Mesendoderm (in vitro differentiated cells): ENCODE measurements around the gene ARL13A.

Experiments
- DNase-seq: peaks from one replicate; pipeline ENCODE4 v3.0.0; 2013
- H2AK5ac ChIP-seq: 2 replicates; pipeline ENCODE4 v1.6.1; 2013; ENCODE audit warnings: low read length, inconsistent platforms
- H2BK120ac ChIP-seq: 2 replicates; pipeline ENCODE4 v1.6.1; 2013; ENCODE audit warnings: low read depth, mild to moderate bottlenecking, low read length, moderate library complexity, mixed read lengths
- H2BK15ac ChIP-seq: replicated peaks from 2 replicates; pipeline ENCODE4 v1.6.1; 2013; ENCODE audit warnings: low read depth, mild to moderate bottlenecking, moderate library complexity
- H2BK5ac ChIP-seq: 2 replicates; pipeline ENCODE4 v1.6.1; 2013; ENCODE audit warnings: low read length, inconsistent platforms
- H3K18ac ChIP-seq: 2 replicates; pipeline ENCODE4 v1.6.1; 2013; ENCODE audit warnings: mild to moderate bottlenecking, low read length, mixed read lengths
- H3K23ac ChIP-seq: one replicate; pipeline ENCODE4 v1.6.1; 2013; ENCODE audit warnings: low read length
- H3K27ac ChIP-seq: 2 replicates; pipeline ENCODE4 v1.5.1; 2013; ENCODE audit warnings: low read depth, mild to moderate bottlenecking, inconsistent platforms, low read length, moderate library complexity
- H3K27me3 ChIP-seq: 2 replicates; pipeline ENCODE4 v1.6.1; 2013; ENCODE audit warnings: low read length, control low read depth, mild to moderate bottlenecking, inconsistent platforms; ENCODE audit not compliant: insufficient read depth, poor library complexity
- H3K36me3 ChIP-seq: 2 replicates; pipeline ENCODE4 v1.6.1; 2013; ENCODE audit warnings: low read length, inconsistent platforms; ENCODE audit not compliant: control insufficient read depth, insufficient read depth
- H3K4ac ChIP-seq: one replicate; pipeline ENCODE4 v1.6.1; 2013; ENCODE audit warnings: low read depth, mild to moderate bottlenecking, low read length, moderate library complexity
- H3K4me1 ChIP-seq: 2 replicates; pipeline ENCODE4 v1.6.1; 2013; ENCODE audit warnings: low read depth, low read length, inconsistent platforms; ENCODE audit not compliant: control insufficient read depth
- H3K4me2 ChIP-seq: 2 replicates; pipeline ENCODE4 v1.6.1; 2013; ENCODE audit warnings: low read length
- H3K4me3 ChIP-seq: 2 replicates; pipeline ENCODE4 v1.5.1; 2013; ENCODE audit warnings: mild to moderate bottlenecking, low read length
- H3K56ac ChIP-seq: one replicate; pipeline ENCODE4 v1.6.1; 2013; ENCODE audit warnings: low read length
- H3K79me1 ChIP-seq: 2 replicates; pipeline ENCODE4 v1.6.1; 2013; ENCODE audit warnings: low read length, inconsistent platforms
- H3K79me2 ChIP-seq: 2 replicates; pipeline ENCODE4 v1.6.1; 2013; ENCODE audit warnings: mild to moderate bottlenecking, low read length; ENCODE audit not compliant: control insufficient read depth, insufficient read depth
- H3K9ac ChIP-seq: 2 replicates; pipeline ENCODE4 v1.6.1; 2013; ENCODE audit warnings: low read length, inconsistent platforms
- H4K5ac ChIP-seq: one replicate; pipeline ENCODE4 v1.6.1; 2013; ENCODE audit warnings: low read length
- H4K8ac ChIP-seq: one replicate; pipeline ENCODE4 v1.6.1; 2013; ENCODE audit warnings: low read depth, mild to moderate bottlenecking, control low read depth, low read length, moderate library complexity
- whole genome bisulfite sequencing: extraction: QIAGEN DNeasy Blood & Tissue Kit; methylation state at CpG from one replicate; pipeline ENCODE4 v1.1.7; 2013; ENCODE audit warnings: low lambda C conversion rate, missing lambda C conversion rate; ENCODE audit not compliant: insufficient coverage; ENCODE audit errors: extremely low coverage; 5-methylcytosine and 5-hydroxymethylcytosine counted together

The ARL13A gene

GRCh38 chrX:100962811-100963210 lies 6.7 kb upstream of the ARL13A start:
- H2BK15ac ChIP-seq, result no peak overlapping the region
- H3K23ac ChIP-seq, result no peak overlapping the region
- WGBS, result no CpG with 5 or more reads among the region's 3 CpGs

GRCh38 chrX:100964362-100964761 lies 5.1 kb upstream of the ARL13A start:
- Histone ChIP-seq H3K79me2 (no peaks in the 10 kb centered on the region), H3K27me3 (no peaks in the 10 kb centered on the region), H3K4me1 (no peaks in the 10 kb centered on the region), H3K18ac (no peak overlapping the region), H3K56ac (no peak overlapping the region), H3K4me2 (no peak overlapping the region), H2BK15ac (no peak overlapping the region), H3K4me3 (no peak overlapping the region), H2BK5ac (no peak overlapping the region), H3K9ac (no peak overlapping the region), H3K4ac (no peak overlapping the region), H4K8ac (no peak overlapping the region), H2AK5ac (no peak overlapping the region), H2BK120ac (no peak overlapping the region), H3K27ac (no peak overlapping the region), H3K36me3 (no peaks in the 10 kb centered on the region), H3K79me1 (no peaks in the 10 kb centered on the region), H3K23ac (no peak overlapping the region), H4K5ac (no peak overlapping the region)
- DNase-seq, result no peak

More at GRCh38 chrX:100962811-100963210, 6.7 kb upstream of the ARL13A start:
- Histone ChIP-seq H3K4me2 (no peak overlapping the region), H3K56ac (no peak overlapping the region), H3K79me1 (no peaks in the 10 kb centered on the region), H3K27ac (no peak overlapping the region), H3K4me3 (no peak overlapping the region), H3K4me1 (no peaks in the 10 kb centered on the region), H3K4ac (no peak overlapping the region), H3K27me3 (no peaks in the 10 kb centered on the region), H4K5ac (no peak overlapping the region), H2BK5ac (no peak overlapping the region), H2AK5ac (no peak overlapping the region), H3K36me3 (no peaks in the 10 kb centered on the region), H3K9ac (no peak overlapping the region), H2BK120ac (no peak overlapping the region), H4K8ac (no peak overlapping the region), H3K79me2 (no peaks in the 10 kb centered on the region), H3K18ac (no peak overlapping the region)
- DNase-seq, result no peak

- no peak overlapping the region for H3K9ac ChIP-seq
- no peaks in the 10 kb centered on the region for H3K79me2 ChIP-seq
- no peak overlapping the region for H3K4ac ChIP-seq
- H4K5ac ChIP-seq, result no peak overlapping the region
- no peak overlapping the region for H2BK120ac ChIP-seq
- no peaks in the 10 kb centered on the region for H3K36me3 ChIP-seq
- H3K4me1 ChIP-seq, result no peaks in the 10 kb centered on the region
- no peak for DNase-seq
- H2BK5ac ChIP-seq, result no peak overlapping the region
- H3K27ac ChIP-seq, result no peak overlapping the region
- H2AK5ac ChIP-seq, result no peak overlapping the region
- no CpG with 5 or more reads among the region's 1 CpG for WGBS
- no peak overlapping the region for H3K23ac ChIP-seq
- H3K4me3 ChIP-seq, result no peak overlapping the region
- no peaks in the 10 kb centered on the region for H3K79me1 ChIP-seq
- H3K4me2 ChIP-seq, result no peak overlapping the region
- H3K18ac ChIP-seq, result no peak overlapping the region
- no peak overlapping the region for H2BK15ac ChIP-seq
- no peak overlapping the region for H3K56ac ChIP-seq
- no peak overlapping the region for H4K8ac ChIP-seq
- H3K27me3 ChIP-seq, result no peaks in the 10 kb centered on the region
These were observed 428 bp downstream of the ARL13A start for GRCh38 chrX:100969936-100970335.

- H3K36me3 ChIP-seq, result no peaks in the 10 kb centered on the region
- H3K4me2 ChIP-seq, result no peak overlapping the region
- H3K27ac ChIP-seq, result no peak overlapping the region
- no peak overlapping the region for H3K9ac ChIP-seq
- H4K8ac ChIP-seq, result no peak overlapping the region
- H3K4me3 ChIP-seq, result no peak overlapping the region
- H3K56ac ChIP-seq, result no peak overlapping the region
- no peaks in the 10 kb centered on the region for H3K27me3 ChIP-seq
- no peak overlapping the region for H4K5ac ChIP-seq
- no peaks in the 10 kb centered on the region for H3K79me2 ChIP-seq
- no peak overlapping the region for H2AK5ac ChIP-seq
- no peak overlapping the region for H2BK120ac ChIP-seq
- H3K4ac ChIP-seq, result no peak overlapping the region
- H3K18ac ChIP-seq, result no peak overlapping the region
- no peak for DNase-seq
- no peaks in the 10 kb centered on the region for H3K4me1 ChIP-seq
- WGBS, result no CpG with 5 or more reads among the region's 19 CpGs
- no peak overlapping the region for H2BK15ac ChIP-seq
- H3K79me1 ChIP-seq, result no peaks in the 10 kb centered on the region
- no peak overlapping the region for H2BK5ac ChIP-seq
- no peak overlapping the region for H3K23ac ChIP-seq
These were observed 3.9 kb downstream of the ARL13A start for GRCh38 chrX:100973411-100973810.

GRCh38 chrX:100975212-100975611 lies 5.7 kb downstream of the ARL13A start:
- no peaks in the 10 kb centered on the region for H3K79me2 ChIP-seq
- no peak overlapping the region for H3K18ac ChIP-seq
- H4K8ac ChIP-seq, result no peak overlapping the region
- H3K4me3 ChIP-seq, result no peak overlapping the region
- no peak overlapping the region for H2BK5ac ChIP-seq
- no peaks in the 10 kb centered on the region for H3K4me1 ChIP-seq
- H2BK120ac ChIP-seq, result no peak overlapping the region
- H3K36me3 ChIP-seq, result no peaks in the 10 kb centered on the region
- WGBS, result no CpG with 5 or more reads among the region's 3 CpGs
- no peak overlapping the region for H4K5ac ChIP-seq
- no peak overlapping the region for H3K4me2 ChIP-seq
- H3K79me1 ChIP-seq, result no peaks in the 10 kb centered on the region
- DNase-seq, result no peak
- H3K23ac ChIP-seq, result no peak overlapping the region
- no peak overlapping the region for H2AK5ac ChIP-seq
- no peak overlapping the region for H3K4ac ChIP-seq
- H3K27me3 ChIP-seq, result no peaks in the 10 kb centered on the region
- H2BK15ac ChIP-seq, result no peak overlapping the region
- H3K27ac ChIP-seq, result no peak overlapping the region
- H3K56ac ChIP-seq, result no peak overlapping the region
- no peak overlapping the region for H3K9ac ChIP-seq

GRCh38 chrX:100976211-100976610 lies 6.7 kb downstream of the ARL13A start:
- Histone ChIP-seq H3K4me3 (no peak overlapping the region), H2BK5ac (no peak overlapping the region), H4K5ac (no peak overlapping the region), H2AK5ac (no peak overlapping the region), H2BK120ac (no peak overlapping the region), H3K27ac (no peak overlapping the region), H3K18ac (no peak overlapping the region), H3K56ac (no peak overlapping the region), H3K23ac (no peak overlapping the region), H3K4me2 (no peak overlapping the region), H3K4ac (no peak overlapping the region), H4K8ac (no peak overlapping the region), H3K79me1 (no peaks in the 10 kb centered on the region), H3K79me2 (no peaks in the 10 kb centered on the region), H3K27me3 (no peaks in the 10 kb centered on the region), H2BK15ac (no peak overlapping the region), H3K36me3 (no peaks in the 10 kb centered on the region), H3K4me1 (no peaks in the 10 kb centered on the region), H3K9ac (no peak overlapping the region)
- no CpG with 5 or more reads among the region's 1 CpG for WGBS
- no peak for DNase-seq
